NCI-H2227 (cell line): ENCODE measurements around the gene TSPAN14.
"Not testable (repeated sequence)": the region's sequence is repeated elsewhere in the genome, so short reads cannot be mapped to it uniquely, and the experiment has no call there.

Source experiments
- DNase-seq: peaks from one replicate; lab custom pipeline; 2025; ENCODE audit not compliant: unreplicated experiment; lab: John Stamatoyannopoulos, UW

Gene TSPAN14

DNA sequence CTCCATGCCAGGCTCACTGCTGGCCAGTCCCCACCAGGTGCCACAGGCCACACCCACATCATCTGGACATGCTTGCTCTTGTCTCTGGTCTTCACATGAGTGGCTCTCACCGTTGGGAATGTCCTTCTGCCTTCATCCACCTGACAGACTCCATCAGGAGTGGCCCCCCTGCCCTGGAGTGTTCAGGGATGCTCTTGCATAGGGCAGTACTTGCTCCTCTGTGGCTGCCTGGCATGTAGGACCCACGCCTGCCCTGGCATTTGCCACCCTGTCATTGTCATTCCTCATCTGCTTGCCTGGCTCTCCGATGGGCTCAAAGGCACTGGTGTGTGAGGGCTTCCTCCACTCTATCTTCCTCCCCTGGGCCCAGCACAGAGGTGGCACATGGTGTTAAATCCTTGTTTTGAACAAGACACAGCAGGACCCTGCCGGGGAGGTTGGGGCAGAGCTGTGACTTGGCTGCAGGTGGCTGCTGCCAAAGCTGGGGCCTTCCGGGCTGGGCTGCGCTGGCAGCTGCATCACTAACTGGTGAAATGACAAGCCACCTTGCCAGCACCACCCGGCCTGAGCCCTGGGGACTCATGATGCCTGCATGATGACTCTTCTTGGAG lies 85.4 kb downstream of the TSPAN14 start:
- no peak for DNase-seq

DNA sequence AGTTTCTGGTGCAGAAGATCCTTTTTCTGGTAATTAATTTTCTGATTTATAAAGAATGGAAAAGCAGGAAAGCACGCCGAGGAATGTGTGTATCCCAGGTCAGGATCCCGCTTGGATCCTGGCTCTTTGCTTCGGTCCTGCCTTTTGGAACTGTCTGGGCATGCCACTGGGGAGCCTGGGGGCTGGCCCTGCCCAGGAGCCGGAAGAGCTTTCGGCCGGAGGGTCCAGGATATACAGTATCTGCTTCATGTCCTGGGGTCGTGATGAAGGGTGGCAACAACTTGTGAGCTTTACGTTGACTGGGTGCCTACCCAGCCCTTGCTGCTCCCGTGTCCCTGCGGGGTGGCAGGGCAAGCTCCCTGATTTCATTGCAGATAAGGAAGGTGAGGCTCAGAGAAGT lies 86.0 kb downstream of the TSPAN14 start:
- DNase-seq, result no peak

DNA sequence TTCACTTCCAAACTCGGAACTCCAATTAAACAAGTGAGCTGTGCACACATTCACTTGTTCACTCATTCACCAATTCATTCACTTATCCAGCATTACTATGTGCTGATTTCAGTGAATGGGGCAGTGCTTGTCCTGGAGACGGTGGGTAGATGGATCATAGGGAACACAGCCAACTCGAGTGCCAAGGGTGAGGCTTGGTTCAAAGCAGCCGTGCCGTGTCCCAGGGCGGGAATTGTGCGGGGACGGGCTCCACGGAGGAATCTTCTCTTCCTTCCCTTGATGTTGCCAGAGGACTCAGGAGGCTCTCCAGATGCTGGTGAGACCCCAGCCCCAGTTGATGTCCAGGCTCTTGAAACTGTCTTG lies 86.5 kb downstream of the TSPAN14 start:
- no peak for DNase-seq

DNA sequence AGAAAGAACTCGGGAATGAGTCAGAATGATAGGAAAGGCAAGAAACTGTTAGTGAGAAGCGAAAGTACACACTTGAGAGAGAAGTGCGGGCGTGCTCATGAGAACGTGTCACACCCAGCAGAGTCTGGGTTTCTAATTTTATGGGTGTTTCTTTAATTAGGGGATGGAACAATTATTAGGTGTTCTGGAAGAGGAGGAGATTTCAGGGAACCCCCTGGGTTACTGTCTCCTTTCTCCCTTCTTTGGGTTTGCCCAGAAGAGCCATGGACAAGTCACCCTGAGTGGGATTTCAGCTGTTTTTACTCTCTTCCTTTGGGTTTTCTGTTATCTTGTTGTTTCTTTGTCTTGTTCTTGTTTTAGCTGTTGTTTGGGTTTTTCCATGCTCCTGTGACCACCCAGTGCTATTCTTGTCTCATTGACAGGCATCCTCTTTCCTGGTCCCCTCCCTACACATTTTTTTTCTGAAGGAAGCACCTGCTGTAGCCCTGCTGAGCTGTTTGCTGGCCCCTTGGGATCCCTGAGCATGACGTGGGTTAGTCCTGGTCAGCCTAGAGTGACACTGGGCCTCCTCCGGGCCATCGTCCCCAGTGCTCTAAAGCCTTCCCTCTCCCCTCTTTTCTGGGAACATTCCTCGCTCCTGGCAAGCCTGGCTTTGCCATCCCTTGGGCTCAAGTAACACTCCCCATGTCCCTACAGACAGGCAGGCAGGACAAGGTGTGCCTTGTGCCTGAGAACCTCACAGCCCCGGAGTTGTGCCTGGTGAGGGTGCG lies 87.1 kb downstream of the TSPAN14 start:
- DNase-seq, result no peak

DNA sequence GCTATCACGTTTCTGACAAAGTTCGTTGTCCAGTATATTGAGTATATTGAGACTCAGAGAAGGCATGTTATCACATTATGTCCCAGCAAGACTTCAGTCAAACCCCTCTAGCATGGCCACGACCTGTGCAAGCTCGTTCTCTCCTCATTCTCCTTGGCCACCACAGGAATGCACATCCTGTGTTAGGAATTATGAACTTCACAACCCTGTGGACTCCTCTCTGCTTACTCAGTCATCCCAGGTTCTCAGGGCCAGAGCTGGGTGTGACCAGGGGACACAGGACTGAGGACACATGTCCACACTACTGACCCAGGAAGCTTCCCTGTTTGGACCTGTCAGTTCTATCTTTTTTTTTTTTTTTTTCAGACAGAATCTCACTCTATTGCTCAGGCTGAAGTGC lies 87.9 kb downstream of the TSPAN14 start:
- no peak for DNase-seq

DNA sequence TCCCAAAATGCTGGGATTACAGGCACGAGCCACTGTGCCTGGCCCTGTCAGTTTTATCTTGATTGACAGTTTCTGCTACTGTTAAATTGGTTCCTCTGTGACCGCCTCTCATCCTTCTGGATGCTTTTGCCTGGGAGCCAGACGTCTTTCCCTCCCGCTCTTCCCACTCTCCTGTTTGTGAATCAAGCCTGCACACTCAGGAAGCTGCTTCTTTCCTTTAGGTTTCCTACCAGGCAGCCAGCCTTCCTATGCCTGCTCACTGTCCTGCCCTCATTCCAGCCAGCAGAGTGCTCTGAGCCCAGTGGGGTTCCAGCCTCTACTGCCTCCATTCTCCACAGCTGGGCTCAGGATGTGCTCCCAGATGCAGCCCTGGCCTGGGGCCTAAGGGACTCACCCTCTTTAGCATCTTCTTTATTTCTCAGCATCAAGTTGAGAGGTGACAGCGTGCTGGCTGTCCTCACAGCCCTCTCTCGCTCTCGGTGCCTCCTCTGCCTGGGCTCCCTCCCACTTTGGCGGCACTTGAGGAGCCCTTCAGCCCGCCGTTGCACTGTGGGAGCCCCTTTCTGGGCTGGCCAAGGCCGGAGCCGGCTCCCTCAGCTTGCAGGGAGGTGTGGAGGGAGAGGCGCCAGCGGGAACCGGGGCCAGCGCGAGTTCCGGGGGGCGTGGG lies 88.7 kb downstream of the TSPAN14 start:
- no peak for DNase-seq

DNA sequence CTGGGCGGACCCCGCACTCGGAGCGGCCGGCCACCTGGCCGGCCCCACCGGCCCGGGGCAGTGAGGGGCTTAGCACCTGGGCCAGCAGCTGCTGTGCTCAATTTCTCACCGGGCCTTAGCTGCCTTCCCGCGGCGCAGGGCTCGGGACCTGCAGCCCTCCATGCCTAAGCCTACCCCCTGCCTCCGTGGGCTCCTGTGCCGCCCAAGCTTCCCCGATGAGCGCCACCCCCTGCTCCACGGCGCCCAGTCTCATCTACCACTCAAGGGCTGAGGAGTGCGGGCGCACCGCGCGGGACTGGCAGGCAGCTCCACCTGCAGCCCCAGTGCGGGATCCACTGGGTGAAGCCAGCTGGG lies 89.2 kb downstream of the TSPAN14 start:
- DNase-seq, result not testable (repeated sequence)

DNA sequence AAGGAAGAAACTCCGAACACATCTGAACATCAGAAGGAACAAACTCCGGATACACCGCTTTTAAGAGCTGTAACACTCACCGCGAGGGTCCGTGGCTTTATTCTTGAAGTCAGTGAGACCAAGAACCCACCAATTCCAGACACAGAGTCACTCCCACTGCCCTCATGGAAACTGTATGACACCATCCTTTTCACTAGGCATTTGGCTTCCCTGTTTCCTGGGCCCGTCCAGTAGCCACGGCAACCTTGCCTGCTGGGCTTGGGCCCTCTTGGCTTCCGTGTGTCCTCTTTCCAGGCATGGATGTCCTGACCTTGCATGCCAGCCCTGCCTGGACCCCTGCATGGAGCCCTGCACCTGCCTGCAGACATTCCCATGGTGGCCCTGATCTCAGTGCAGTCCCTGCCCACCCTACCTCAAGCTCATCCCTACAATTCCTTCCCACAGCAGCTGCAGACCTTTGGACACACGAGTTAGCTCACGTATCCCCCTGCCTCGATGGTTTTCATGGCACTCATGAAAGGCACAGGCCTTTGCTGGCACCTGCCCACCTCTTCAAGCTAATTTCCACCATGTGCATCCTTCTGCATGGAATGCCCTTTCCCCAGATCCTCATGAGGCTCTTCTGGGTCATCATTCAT lies 90.3 kb downstream of the TSPAN14 start:
- no peak for DNase-seq

DNA sequence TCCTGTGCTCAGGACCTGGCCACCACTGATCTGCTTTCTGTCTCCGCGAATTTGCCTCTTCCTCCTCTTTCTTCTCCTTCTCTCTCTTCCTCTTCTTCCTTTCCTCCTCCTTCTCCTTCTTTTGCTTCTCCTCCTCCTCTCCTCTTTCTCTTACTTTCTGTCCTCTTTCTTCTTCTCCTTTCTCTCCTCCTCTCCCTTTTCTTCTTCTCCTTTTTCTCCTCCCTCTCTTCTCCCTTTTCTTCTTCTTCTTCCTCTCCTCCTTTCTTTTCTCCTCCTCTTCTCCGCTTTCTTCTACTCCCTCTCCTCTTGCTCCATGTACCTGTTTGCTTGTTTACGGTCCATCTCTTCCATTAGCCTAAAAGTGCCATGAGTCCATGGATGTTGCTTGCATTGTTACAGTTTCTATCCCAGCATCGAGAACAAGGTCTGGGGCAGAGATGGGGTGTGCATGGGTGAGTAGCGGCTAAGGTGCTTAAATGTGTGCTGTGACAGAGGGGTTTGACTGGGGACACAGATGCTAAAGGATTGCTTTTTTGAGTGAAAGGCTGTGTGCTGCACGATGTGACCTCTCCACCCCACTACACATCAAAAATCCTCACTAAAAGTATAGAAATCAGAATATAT lies 91.3 kb downstream of the TSPAN14 start:
- no peak for DNase-seq

DNA sequence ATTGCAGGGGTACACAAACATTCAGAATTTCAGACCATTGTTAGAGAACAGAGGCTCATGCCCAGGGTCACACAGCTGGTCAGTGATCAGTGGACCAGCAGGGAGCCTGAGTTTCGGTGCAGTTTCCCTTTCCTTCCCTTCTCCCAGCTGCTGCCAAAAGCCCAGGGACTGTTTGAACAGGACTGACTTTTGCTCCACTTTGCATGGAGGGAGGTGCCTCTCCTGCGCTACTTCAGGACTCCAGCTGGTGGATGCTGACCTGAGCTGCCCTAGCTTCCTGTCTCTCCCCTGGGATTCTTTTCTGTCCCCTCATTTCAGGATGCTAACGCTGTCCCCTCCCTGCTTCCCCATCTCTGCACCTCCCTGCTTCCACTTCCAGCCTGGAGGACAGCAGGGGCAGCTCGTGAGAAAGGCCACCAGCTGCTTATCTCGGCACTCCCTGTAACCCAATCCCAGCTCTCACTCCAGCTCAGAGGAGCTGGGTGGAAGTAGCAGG lies 98.1 kb downstream of the TSPAN14 start:
- no peak for DNase-seq

DNA sequence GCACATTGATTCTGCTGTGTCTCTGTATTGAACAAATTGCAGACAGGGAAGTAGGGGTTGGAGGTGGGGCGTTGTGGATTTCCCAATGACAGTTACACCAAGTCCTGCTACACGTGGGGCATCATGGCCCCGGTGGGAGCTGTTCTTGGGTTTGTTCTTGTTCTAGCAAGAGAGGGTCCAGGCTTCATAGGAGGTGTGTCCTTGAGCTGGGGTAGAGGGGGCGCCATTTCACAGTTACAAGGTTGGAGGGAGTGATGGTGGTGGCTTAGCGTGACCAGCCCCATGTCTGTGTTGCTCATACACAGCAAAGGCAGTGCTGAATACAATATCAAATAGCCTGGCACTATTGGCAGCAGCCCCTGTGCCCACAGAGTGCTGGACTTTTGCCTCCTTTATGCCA lies 99.3 kb downstream of the TSPAN14 start:
- DNase-seq, result no peak

DNA sequence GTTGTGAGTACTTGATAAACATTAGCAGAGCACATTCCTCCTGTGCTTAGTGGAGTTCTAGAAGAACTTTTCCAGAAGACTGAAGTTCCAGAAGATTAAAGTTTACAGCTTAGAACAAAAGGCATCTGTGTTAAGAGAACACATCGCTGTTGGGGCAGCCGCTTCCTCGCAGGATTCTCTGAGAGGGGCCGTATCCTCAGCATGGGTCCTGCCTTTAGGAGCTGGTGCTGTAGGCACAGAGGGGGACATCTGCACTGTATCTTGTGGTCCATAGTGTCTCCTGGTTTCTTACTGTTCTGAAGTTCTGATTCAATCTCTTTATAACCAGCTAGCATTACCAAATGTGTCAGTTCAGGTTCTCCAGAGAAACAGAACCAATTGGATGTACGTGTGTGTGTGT lies 99.9 kb downstream of the TSPAN14 start:
- DNase-seq, result no peak

DNA sequence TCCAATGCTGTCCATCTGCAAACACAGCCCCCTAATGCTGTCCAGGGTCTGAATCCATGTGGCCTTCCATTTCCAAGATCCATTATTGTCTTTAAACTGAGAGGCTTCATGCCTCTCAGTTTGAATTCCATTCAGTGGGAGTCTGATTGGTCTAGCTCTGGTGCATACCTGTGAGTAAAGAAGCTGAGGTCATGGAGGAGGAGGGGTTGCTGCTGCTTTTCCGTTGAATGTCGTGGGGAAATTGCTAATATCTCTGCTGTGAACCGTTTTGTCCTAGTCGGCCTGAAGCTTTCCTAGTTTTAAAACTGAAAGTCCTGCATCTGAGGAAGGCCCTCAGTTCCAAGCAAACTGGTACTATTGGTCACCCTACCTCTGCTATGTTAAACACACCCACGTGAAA lies 101.3 kb downstream of the TSPAN14 start:
- no peak for DNase-seq

DNA sequence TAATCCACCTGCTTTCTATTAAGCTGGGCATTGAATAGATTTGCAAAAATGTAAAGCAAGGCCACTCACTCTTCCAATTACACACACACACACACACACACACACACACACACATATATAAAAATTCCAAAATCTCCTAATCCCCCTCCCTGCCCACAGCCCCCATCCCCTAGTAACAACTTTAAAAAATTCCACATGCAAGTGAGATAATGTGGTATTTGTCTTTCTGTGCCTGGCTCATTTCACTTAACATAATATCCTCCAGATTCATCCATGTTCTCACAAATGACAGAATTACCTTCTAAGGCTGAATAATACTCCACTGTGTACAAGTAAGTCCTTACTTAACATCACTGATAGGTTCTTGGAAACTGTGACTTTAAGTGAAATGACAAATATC lies 107.8 kb downstream of the TSPAN14 start:
- no peak for DNase-seq

DNA sequence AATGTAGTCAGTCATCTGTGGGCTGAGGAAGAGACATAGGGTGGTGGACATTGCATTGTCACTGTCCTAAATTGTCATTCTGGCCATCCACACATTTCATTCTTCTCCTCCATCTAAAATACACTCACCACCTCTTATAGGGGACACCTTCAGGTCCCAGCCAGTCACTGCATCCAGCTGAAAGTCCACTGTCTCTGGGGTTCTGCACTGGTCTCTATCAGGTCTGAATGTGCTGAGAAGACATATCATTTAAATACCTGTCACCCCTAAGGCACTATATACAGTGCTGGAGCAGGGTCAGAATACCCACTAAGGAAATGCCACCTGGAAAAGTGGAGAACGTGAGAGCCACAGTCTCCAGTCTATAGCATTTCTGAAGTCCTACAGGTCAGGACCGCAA lies 113.2 kb downstream of the TSPAN14 start:
- DNase-seq, result no peak

DNA sequence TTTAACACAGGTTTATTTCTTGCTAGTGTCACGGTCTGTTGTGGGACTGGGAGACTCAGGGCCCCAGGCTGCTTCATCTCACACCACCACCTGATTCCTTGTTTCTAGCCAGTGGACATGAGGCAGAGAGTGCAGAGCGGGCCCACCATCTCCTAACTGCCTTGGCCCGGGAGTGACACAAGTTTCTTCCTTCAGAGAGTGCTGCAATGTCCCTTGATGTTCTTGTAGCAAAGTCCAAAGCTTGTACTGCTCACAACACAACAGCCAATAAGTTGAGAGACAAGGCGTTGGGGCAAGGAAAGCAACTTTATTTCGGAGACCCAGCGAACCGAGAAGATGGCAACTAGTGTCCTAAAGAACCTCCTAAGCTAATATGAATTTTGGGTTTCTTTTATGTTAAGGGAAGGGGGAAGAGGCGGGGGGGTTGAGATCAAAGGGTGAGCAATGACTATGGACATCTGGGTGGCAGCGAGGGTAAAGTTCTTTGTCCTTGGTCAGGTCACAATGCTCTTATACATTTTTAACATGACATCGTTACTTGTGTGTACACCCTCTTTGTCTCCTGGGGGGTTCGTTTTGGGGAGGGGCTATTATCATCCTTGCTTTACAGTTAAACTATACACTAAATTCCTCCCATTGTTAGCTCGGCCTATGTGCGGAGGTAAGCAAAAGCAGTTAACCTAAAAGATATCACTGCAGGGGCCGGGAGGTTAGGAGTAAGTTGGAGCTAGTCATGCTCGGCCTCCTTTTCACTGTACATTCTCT lies 115.2 kb downstream of the TSPAN14 start:
- DNase-seq, result no peak

DNA sequence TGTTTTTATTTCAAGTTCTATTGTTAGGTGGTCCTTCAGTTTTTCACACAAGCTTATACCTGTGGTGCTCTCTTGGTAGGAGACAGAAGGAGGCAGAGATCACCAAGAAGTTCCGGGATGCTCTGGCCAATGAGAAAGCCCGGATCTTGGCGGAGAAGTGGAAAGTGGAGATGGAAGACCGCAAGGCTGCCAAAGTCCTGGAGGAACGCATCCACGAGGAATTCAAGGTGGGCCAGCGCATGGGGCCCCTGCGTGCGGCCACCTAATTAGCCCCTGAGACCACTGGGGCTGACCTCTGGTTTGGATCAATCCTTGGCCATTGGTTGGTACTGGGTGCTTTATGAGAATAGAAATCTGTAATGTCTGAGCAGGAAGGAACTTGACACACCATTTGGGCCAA lies 117.2 kb downstream of the TSPAN14 start:
- no peak for DNase-seq

DNA sequence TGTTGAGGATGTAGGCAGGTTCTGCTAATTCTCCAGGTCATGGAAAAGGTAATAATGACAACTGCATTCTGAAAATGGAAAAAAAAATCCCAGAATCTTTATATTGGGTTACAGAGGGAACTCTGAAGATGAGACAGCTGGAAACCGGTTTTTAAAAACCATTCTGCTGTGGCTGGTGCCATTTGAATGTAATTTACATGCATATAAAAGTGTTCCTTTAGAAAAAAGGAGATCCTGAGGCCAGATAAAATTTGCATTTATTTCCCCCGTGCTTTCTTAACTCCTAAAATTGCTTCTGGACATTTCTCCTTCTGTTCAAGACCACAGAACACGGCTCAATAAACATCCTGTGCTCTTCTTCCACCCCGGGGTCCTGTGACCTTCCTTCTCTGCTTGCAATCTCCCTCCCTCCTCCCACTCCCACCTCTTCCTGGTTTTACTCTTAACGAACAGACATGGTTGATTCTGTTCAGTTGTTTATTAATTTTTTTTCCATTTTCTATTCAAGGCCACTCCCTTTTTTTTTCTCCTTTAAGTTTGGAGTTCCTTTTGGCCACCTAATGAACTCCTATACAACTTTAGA lies 125.2 kb downstream of the TSPAN14 start:
- no peak for DNase-seq

DNA sequence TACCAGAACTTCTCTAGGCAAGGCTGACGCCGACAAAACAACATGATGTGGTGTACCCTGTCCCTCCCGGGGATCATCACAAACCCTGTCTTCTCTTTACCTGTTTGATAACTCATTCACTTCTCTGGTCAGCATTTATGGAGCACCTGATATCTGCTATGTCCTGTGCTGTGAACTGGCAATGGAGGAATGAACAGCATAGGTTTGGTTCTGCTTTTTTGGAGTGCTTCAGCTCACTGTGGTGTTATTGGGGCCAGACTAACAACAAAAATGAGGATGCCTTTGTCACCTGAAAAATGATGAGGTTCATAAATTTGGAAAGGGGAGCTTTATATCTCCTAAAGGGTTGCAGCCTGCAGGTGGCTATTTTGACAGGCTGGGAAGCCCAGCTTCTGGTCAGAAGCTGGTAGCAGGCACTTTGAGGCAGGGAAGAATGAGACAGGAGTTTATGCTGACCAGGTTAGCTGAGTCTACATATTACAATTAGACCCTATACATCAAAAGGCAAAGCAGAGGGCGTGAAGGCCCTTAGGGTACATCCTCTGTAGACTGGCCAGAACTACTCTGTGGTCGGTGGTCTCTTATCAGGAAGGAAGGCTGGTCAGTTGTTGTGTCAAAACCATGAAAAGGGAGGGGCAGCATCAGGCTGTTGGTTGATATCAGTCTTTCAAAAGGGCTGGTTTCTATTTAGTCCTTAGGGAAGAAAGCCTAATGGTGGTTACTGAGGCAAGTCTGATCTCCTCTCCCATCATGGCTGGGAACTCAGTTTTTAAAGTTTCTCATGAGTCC lies 125.9 kb downstream of the TSPAN14 start:
- DNase-seq, result no peak
